SK-N-SH (cell line): ENCODE results near the gene TRIM44. TPM values are rescaled to one million over a fixed set of nuclear protein-coding genes. Genes with fewer than 3 reads are reported as not detected.
"Not testable (repeated sequence)": the region's sequence is repeated elsewhere in the genome, so short reads cannot be mapped to it uniquely, and the experiment has no call there.

Experiments
- CTCF ChIA-PET: fragments of 300-600, 350-600 bp; formaldehyde crosslinking; extraction: SDS; loops from one replicate; lab custom pipeline; 2021; lab: Yijun Ruan, JAX
- POLR2A ChIA-PET: fragments of 350-600 bp; sonication (Branson Sonifier 250); formaldehyde crosslinking; extraction: SDS; loops from one replicate; lab custom pipeline; 2020; ENCODE audit warnings: antibody characterized with exemption, inconsistent platforms; lab: Yijun Ruan, JAX
- DNase-seq: peaks from one replicate; pipeline ENCODE4 v3.0.0; 2012
- H2AFZ ChIP-seq: fragments of 200-600 bp; sonication (generic); 2 replicates; pipeline ENCODE4 v1.8.1; 2016; ENCODE audit warnings: antibody characterized with exemption, mild to moderate bottlenecking, low read depth
- H3F3A ChIP-seq: fragments of 200-600 bp; sonication (generic); replicated peaks from 2 replicates; pipeline ENCODE3; 2016; ENCODE audit warnings: antibody characterized with exemption, mild to moderate bottlenecking; ENCODE audit not compliant: insufficient read depth
- H3K27ac ChIP-seq, 2 experiments: fragments of 200-500 bp in 1 of 2; fragments of 200-600 bp in 1 of 2; sonication (Bioruptor generic) in 1 of 2; sonication (generic), shearing (Covaris generic) in 1 of 2; 2 replicates each; pipeline versions ENCODE4 v1.5.1 to v1.6.1; 2014 to 2016; ENCODE audit warnings: low read depth in 2 of 2, inconsistent platforms in 1 of 2, low read length in 1 of 2, mild to moderate bottlenecking in 1 of 2, mixed read lengths in 1 of 2
- H3K27me3 ChIP-seq: fragments of 200-600 bp; sonication (generic), shearing (Covaris generic); 2 replicates; pipeline ENCODE4 v1.6.1; 2016; ENCODE audit warnings: mixed run types; ENCODE audit not compliant: insufficient read depth
- H3K36me3 ChIP-seq, 2 experiments: fragments of 200-500 bp in 1 of 2; fragments of 200-600 bp in 1 of 2; sonication (Bioruptor generic) in 1 of 2; sonication (generic) in 1 of 2; replicated peaks in 1 of 2; 2 replicates each; pipeline versions ENCODE3 to v1.5.1; 2014 to 2016; ENCODE audit warnings: low read length in 1 of 2, mild to moderate bottlenecking in 1 of 2; ENCODE audit not compliant: insufficient read depth in 2 of 2, control insufficient read depth in 1 of 2
- H3K4me1 ChIP-seq, 2 experiments: fragments of 200-500 bp in 1 of 2; fragments of 200-600 bp in 1 of 2; sonication (Bioruptor generic) in 1 of 2; sonication (generic), shearing (Covaris generic) in 1 of 2; 2 replicates each; pipeline versions ENCODE4 v1.5.1 to v1.6.1; 2014 to 2016; ENCODE audit warnings: low read depth in 1 of 2, low read length in 1 of 2, mixed run types in 1 of 2; ENCODE audit not compliant: insufficient read depth in 2 of 2, control insufficient read depth in 1 of 2
- H3K4me2 ChIP-seq: fragments of 200-600 bp; sonication (generic), shearing (Covaris generic); 2 replicates; pipeline ENCODE4 v1.6.1; 2017; ENCODE audit warnings: mixed run types
- H3K4me3 ChIP-seq, 2 experiments: fragments of 200-500 bp in 1 of 2; fragments of 200-600 bp in 1 of 2; sonication (Bioruptor generic) in 1 of 2; sonication (generic), shearing (Covaris generic) in 1 of 2; 2 replicates each; pipeline versions ENCODE4 v1.5.1 to v1.8.1; 2014 to 2016; ENCODE audit warnings: low read depth in 2 of 2, inconsistent platforms in 1 of 2, low read length in 1 of 2, mild to moderate bottlenecking in 1 of 2, mixed read lengths in 1 of 2, moderate library complexity in 1 of 2
- H3K79me2 ChIP-seq: fragments of 200-600 bp; sonication (generic); 2 replicates; pipeline ENCODE4 v1.8.1; 2017; ENCODE audit warnings: mild to moderate bottlenecking; ENCODE audit not compliant: insufficient read depth
- H3K9ac ChIP-seq: fragments of 200-600 bp; sonication (generic); 2 replicates; pipeline ENCODE4 v1.6.1; 2017; ENCODE audit warnings: mixed run types
- H3K9me2 ChIP-seq: fragments of 200-600 bp; sonication (generic); 2 replicates; pipeline ENCODE4 v1.6.1; 2017; ENCODE audit warnings: mixed run types
- H3K9me3 ChIP-seq: fragments of 200-600 bp; sonication (generic); 2 replicates; pipeline ENCODE4 v1.6.1; 2017; ENCODE audit warnings: mixed run types, mild to moderate bottlenecking, moderate library complexity
- H4K20me1 ChIP-seq: fragments of 200-600 bp; sonication (generic); 2 replicates; pipeline ENCODE4 v1.6.1; 2017; ENCODE audit warnings: mild to moderate bottlenecking, mixed run types; ENCODE audit not compliant: insufficient read depth
- GABPA ChIP-seq: IDR thresholded peaks from 2 replicates; pipeline ENCODE4 v1.4.0; 2012; ENCODE audit warnings: low read depth, mild to moderate bottlenecking
- ZBTB33 ChIP-seq: IDR thresholded peaks from 2 replicates; pipeline ENCODE4 v1.4.0; 2012; ENCODE audit warnings: low read depth, borderline replicate concordance
- WGBS: methylation state at CpG from one replicate; pipeline ENCODE4 v1.1.6; 2017; ENCODE audit warnings: low lambda C conversion rate; 5-methylcytosine and 5-hydroxymethylcytosine counted together
- polyA plus RNA-seq, 3 experiments: library from polyadenylated mRNA; depleted of rRNA; stranded (reverse); fragments of >200 nt; gene quantifications; 2 replicates each; pipeline ENCODE4 v1.2.3, GENCODE V29; 2012
- TF ChIP-seq, protein P1 (sequence below): fragments of 150-350 bp; IDR thresholded peaks from 2 replicates; pipeline ENCODE4 v1.6.1; 2017; ENCODE audit warnings: antibody characterized with exemption, low read length, low read depth, borderline replicate concordance
- TF ChIP-seq, protein P2 (sequence below): IDR thresholded peaks from 2 replicates; pipeline ENCODE4 v1.6.1; 2012; ENCODE audit warnings: mild to moderate bottlenecking, low read depth, low read length, moderate library complexity

TRIM44 gene
- polyA plus RNA-seq, 1 of the 3 experiments (the other 2 are of a cell fraction), result 34.1 TPM

DNA sequence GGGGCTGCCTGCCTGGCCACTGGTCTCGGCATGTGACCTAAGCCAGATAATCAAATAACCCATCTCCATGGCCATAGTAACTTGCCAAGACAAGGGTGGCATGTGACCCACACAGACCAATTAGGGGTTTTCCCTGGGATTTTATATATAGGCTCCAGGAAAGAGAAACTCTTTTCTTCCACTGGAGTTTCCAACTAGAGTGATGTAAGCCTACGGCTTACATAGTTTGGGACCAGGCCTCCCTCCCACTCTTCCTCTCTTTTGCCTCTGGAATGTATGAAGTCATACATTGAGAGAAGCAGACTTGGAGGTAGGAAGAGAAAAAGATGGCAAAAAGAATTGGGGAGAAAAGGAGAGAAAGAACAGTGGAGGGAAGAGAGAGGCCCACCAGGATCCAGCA lies 196.7 kb downstream of the TRIM44 start:
- Histone ChIP-seq H3K27me3 (no peaks in the 10 kb centered on the region; the same call in 1 of the 2 replicates), H3K9ac (no peak overlapping the region), H3K79me2 (no peaks in the 10 kb centered on the region), H3K4me2 (no peak overlapping the region), H4K20me1 (no peaks in the 10 kb centered on the region), H3K9me2 (no peaks in the 10 kb centered on the region), H3K36me3 (no peaks in the 10 kb centered on the region), H3K27ac (no peak overlapping the region), H3K9me3 (no peaks in the 10 kb centered on the region), H2AFZ (no peak overlapping the region), H3K4me1 (no peaks in the 10 kb centered on the region), H3F3A (no peaks in the 10 kb centered on the region), H3K4me3 (no peak overlapping the region)
- ChIA-PET POLR2A (no interaction called here), CTCF (no interaction called here)
- no peak for TF ChIP-seq GABPA
- 81% methylated on average over 2 of the region's 2 CpGs for WGBS
- DNase-seq, result no peak

DNA sequence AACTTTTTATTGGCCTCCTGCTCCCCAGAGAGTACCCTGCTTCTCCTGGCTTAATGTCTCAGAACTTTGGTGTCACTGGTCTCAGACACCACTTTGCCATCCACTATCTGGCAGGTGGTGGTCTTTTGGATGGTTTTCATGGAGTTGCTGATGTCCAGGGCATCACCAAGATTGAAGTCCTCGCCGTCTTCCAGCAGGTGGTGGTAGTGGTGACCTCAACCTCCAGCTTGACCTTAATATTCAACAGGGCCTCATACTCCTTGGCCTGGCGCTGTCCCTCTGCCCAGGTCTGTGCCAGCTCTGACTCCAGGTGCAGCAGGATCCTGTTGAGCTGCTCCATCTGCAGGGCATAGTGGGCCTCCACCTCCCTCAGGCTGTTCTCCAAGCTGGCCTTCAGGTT lies 197.6 kb downstream of the TRIM44 start:
- POLR2A ChIA-PET, H3K4me3 ChIP-seq, H3K36me3 ChIP-seq, H3F3A ChIP-seq, DNase-seq, H3K27ac ChIP-seq, H3K9ac ChIP-seq, H3K4me2 ChIP-seq, H3K9me2 ChIP-seq, H4K20me1 ChIP-seq, H2AFZ ChIP-seq, H3K27me3 ChIP-seq, H3K9me3 ChIP-seq, H3K79me2 ChIP-seq, H3K4me1 ChIP-seq: not testable (repeated sequence)
- 64% methylated on average over 3 of the region's 3 CpGs for WGBS
- CTCF ChIA-PET, result interaction anchor here (0.6 to 0.9 kb wide), 2 partner anchors 39 to 439 kb away, joined by 3 read pairs; no protein-coding TSS in a partner anchor

GRCh38 chr11:35861191-35861590 lies 198.6 kb downstream of the TRIM44 start:
- POLR2A ChIA-PET, result no interaction called here
- Histone ChIP-seq H3K4me2 (no peak overlapping the region), H3K4me3 (no peak overlapping the region), H3K79me2 (no peaks in the 10 kb centered on the region), H3K27me3 (no peaks in the 10 kb centered on the region), H2AFZ (no peak overlapping the region), H3K27ac (no peak overlapping the region), H3K36me3 (no peaks in the 10 kb centered on the region), H3K4me1 (no peaks in the 10 kb centered on the region), H3F3A (no peaks in the 10 kb centered on the region), H3K9ac (no peak overlapping the region), H3K9me2 (no peaks in the 10 kb centered on the region), H4K20me1 (no peaks in the 10 kb centered on the region), H3K9me3 (no peaks in the 10 kb centered on the region)
- no peak for TF ChIP-seq ZBTB33
- TF ChIP-seq, protein P1, sequence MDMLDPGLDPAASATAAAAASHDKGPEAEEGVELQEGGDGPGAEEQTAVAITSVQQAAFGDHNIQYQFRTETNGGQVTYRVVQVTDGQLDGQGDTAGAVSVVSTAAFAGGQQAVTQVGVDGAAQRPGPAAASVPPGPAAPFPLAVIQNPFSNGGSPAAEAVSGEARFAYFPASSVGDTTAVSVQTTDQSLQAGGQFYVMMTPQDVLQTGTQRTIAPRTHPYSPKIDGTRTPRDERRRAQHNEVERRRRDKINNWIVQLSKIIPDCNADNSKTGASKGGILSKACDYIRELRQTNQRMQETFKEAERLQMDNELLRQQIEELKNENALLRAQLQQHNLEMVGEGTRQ, result no peak
- TF ChIP-seq, protein P2, sequence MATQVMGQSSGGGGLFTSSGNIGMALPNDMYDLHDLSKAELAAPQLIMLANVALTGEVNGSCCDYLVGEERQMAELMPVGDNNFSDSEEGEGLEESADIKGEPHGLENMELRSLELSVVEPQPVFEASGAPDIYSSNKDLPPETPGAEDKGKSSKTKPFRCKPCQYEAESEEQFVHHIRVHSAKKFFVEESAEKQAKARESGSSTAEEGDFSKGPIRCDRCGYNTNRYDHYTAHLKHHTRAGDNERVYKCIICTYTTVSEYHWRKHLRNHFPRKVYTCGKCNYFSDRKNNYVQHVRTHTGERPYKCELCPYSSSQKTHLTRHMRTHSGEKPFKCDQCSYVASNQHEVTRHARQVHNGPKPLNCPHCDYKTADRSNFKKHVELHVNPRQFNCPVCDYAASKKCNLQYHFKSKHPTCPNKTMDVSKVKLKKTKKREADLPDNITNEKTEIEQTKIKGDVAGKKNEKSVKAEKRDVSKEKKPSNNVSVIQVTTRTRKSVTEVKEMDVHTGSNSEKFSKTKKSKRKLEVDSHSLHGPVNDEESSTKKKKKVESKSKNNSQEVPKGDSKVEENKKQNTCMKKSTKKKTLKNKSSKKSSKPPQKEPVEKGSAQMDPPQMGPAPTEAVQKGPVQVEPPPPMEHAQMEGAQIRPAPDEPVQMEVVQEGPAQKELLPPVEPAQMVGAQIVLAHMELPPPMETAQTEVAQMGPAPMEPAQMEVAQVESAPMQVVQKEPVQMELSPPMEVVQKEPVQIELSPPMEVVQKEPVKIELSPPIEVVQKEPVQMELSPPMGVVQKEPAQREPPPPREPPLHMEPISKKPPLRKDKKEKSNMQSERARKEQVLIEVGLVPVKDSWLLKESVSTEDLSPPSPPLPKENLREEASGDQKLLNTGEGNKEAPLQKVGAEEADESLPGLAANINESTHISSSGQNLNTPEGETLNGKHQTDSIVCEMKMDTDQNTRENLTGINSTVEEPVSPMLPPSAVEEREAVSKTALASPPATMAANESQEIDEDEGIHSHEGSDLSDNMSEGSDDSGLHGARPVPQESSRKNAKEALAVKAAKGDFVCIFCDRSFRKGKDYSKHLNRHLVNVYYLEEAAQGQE, result no peak
- CTCF ChIA-PET, result interaction anchor here (0.6 to 0.9 kb wide), 2 partner anchors 9 to 39 kb away, joined by 3 read pairs; no protein-coding TSS in a partner anchor
- no peak for DNase-seq
- WGBS, result 77% methylated on average over 12 of the region's 15 CpGs
